Measurements from ENCODE around the gene VWA1. TPM values are rescaled to one million over a fixed set of nuclear protein-coding genes. Genes with fewer than 3 reads are reported as not detected.
"Not testable (repeated sequence)": the region's sequence is repeated elsewhere in the genome, so short reads cannot be mapped to it uniquely, and the experiment has no call there.

VWA1 gene
- total and polyA plus RNA-seq, 2 donors from 2014 or later = 103 to 116 TPM

DNA sequence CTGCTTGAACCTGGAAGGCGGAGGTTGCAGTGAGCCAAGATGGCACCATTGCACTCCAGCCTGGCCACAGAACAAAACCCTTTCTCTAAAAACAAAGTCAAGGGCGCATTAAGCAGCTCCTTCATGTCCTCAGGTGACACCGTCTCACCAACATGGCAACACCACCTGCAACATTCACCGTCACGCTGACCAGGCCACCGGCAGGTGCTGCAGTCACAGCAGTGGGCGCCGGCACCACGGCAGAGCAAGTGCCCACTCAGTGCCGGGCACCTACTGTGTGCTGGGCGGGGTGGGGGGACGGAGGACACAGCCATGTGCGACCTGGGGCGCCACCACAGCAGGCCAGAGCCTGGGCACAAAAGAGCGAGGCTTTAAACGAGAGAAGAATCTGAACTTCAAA is 48.2 kb downstream of the VWA1 start:
- no peaks in the 10 kb centered on the region for H3K9me3 ChIP-seq (ENCODE audit: control insufficient read depth in 2 of 3, insufficient read depth in 1 of 3, low read length in 3 of 3)
- DNase-seq (no peak), FAIRE-seq (no peak)
- no peak overlapping the region for H3K4me3 ChIP-seq (ENCODE audit: low read length in 3 of 3)
- no peak overlapping the region for H3K27ac ChIP-seq (ENCODE audit: low read depth in 2 of 2, low read length in 2 of 2)
- no peak overlapping the region for H3K9ac ChIP-seq (ENCODE audit: low read length in 3 of 3)
- H3K4me1 ChIP-seq (ENCODE audit: control insufficient read depth in 2 of 3, insufficient read depth in 2 of 3, low read depth in 1 of 3, low read length in 3 of 3) = no peaks in the 10 kb centered on the region
- no peaks in the 10 kb centered on the region for H3K27me3 ChIP-seq (ENCODE audit: control insufficient read depth, insufficient read depth, low read length)
- TF ChIP-seq, protein P1, sequence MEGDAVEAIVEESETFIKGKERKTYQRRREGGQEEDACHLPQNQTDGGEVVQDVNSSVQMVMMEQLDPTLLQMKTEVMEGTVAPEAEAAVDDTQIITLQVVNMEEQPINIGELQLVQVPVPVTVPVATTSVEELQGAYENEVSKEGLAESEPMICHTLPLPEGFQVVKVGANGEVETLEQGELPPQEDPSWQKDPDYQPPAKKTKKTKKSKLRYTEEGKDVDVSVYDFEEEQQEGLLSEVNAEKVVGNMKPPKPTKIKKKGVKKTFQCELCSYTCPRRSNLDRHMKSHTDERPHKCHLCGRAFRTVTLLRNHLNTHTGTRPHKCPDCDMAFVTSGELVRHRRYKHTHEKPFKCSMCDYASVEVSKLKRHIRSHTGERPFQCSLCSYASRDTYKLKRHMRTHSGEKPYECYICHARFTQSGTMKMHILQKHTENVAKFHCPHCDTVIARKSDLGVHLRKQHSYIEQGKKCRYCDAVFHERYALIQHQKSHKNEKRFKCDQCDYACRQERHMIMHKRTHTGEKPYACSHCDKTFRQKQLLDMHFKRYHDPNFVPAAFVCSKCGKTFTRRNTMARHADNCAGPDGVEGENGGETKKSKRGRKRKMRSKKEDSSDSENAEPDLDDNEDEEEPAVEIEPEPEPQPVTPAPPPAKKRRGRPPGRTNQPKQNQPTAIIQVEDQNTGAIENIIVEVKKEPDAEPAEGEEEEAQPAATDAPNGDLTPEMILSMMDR (IDR thresholded peaks at IDR 0.05; ENCODE audit: borderline replicate concordance, extremely low read depth, insufficient read depth) = no peak
- H3K36me3 ChIP-seq (ENCODE audit: control insufficient read depth in 2 of 3, insufficient read depth in 3 of 3, low read length in 3 of 3) = peaks cover 0 to 12% (median 6%) of the 10 kb centered on the region in 3 donors
- intact Hi-C loops (cut with DNase I) = no loop called here

DNA sequence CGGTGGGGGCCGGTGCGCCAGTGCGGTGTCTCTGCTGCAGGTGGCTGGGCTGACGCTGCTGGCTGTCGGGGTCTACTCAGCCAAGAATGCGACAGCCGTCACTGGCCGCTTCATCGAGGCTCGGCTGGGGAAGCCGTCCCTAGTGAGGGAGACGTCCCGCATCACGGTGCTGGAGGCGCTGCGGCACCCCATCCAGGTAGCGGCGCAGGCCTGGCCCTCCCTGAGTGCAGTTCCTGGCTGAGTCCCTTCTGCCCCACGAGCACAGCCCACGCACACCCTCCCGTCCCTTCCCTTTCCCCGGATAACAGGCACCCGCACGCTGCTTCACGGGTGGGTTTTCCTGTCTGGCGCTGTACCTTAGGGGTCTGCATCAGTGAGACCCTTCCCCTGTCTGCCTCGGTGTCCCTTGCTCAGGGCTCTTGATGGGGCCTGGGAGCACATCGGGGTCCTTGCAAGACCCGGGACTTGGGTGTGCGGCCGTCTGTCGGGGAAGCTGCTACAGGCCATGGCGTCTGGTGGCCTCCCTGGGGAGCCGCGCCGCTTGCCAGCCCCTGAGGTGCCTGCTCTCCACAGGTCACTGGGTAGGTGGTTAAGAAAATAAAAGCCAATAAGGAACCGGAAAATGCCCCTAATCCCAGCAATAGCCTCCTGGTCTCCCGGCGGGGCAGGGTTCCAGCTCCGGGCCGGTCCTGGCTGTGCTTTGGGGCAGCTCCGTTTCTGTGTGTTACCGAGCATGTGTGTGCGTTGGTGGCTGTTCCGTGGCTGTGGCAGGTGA is 49.7 kb downstream of the VWA1 start:
- H3K27me3 ChIP-seq (ENCODE audit: control insufficient read depth, insufficient read depth, low read length); H3K9me3 ChIP-seq (ENCODE audit: control insufficient read depth in 2 of 3, insufficient read depth in 1 of 3, low read length in 3 of 3); DNase-seq; H3K4me3 ChIP-seq (ENCODE audit: low read length in 3 of 3); FAIRE-seq; H3K36me3 ChIP-seq (ENCODE audit: control insufficient read depth in 2 of 3, insufficient read depth in 3 of 3, low read length in 3 of 3); H3K4me1 ChIP-seq (ENCODE audit: control insufficient read depth in 2 of 3, insufficient read depth in 2 of 3, low read depth in 1 of 3, low read length in 3 of 3); H3K27ac ChIP-seq (ENCODE audit: low read depth in 2 of 2, low read length in 2 of 2); H3K9ac ChIP-seq (ENCODE audit: low read length in 3 of 3); intact Hi-C loops (cut with DNase I): not testable (repeated sequence)

DNA sequence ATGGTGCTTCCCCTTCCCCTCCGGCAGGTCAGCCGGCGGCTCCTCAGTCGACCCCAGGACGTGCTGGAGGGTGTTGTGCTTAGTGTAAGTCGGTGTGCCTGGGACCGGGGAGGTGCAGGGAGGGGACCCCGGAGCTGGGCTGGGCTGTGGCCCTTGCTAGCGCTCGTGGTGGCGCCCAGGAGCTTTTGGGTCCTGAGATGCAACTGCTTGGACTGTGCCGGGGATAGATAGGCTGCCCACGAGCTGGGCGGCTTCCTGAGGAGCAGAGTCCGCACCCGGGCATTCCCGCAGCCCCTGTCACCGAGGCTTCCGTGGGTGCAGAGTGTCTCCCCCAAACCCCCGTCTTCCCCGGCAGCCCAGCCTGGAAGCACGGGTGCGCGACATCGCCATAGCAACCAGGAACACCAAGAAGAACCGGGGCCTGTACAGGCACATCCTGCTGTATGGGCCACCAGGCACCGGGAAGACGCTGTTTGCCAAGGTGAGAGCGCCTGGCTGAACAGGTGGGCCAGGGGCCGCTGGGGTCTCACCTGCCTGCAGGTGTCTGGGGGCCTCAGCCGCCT is 50.3 kb downstream of the VWA1 start:
- H3K27me3 ChIP-seq (ENCODE audit: control insufficient read depth, insufficient read depth, low read length); H3K4me3 ChIP-seq (ENCODE audit: low read length in 3 of 3); H3K9ac ChIP-seq (ENCODE audit: low read length in 3 of 3); DNase-seq; H3K36me3 ChIP-seq (ENCODE audit: control insufficient read depth in 2 of 3, insufficient read depth in 3 of 3, low read length in 3 of 3); H3K27ac ChIP-seq (ENCODE audit: low read depth in 2 of 2, low read length in 2 of 2); intact Hi-C loops (cut with DNase I); H3K4me1 ChIP-seq (ENCODE audit: control insufficient read depth in 2 of 3, insufficient read depth in 2 of 3, low read depth in 1 of 3, low read length in 3 of 3); H3K9me3 ChIP-seq (ENCODE audit: control insufficient read depth in 2 of 3, insufficient read depth in 1 of 3, low read length in 3 of 3); FAIRE-seq: not testable (repeated sequence)

DNA sequence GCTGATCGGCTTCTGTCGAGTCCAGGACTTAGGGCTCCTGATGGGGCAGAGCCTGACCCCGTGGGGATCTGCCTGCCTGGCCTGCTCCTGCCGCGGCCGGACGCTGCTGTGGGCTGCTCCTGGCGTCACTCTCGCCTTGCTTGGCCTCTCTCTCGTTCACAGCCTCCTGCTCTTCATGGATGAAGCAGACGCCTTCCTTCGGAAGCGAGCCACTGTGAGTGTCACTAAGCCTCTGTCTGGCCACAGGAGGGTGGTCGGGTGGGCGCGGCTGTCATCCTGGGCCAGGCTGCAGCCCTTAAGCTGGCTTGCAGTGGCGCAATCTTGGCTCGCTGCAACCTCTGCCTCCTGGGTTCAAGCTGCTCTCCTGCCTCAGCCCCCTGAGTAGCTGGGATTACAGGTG is 52.2 kb downstream of the VWA1 start:
- no peaks in the 10 kb centered on the region for H3K4me1 ChIP-seq (ENCODE audit: control insufficient read depth in 2 of 3, insufficient read depth in 2 of 3, low read depth in 1 of 3, low read length in 3 of 3)
- no peaks in the 10 kb centered on the region for H3K27me3 ChIP-seq (ENCODE audit: control insufficient read depth, insufficient read depth, low read length)
- peaks cover 0 to 8% (median 4%) of the 10 kb centered on the region in 3 donors for H3K36me3 ChIP-seq (ENCODE audit: control insufficient read depth in 2 of 3, insufficient read depth in 3 of 3, low read length in 3 of 3)
- FAIRE-seq = no peak
- H3K9ac ChIP-seq (ENCODE audit: low read length in 3 of 3) = no peak overlapping the region
- no peak overlapping the region for H3K4me3 ChIP-seq (ENCODE audit: low read length in 3 of 3)
- TF ChIP-seq, protein P1 (IDR thresholded peaks at IDR 0.05; ENCODE audit: borderline replicate concordance, extremely low read depth, insufficient read depth) = no peak
- no peak for DNase-seq
- H3K27ac ChIP-seq (ENCODE audit: low read depth in 2 of 2, low read length in 2 of 2) = no peak overlapping the region
- no peaks in the 10 kb centered on the region for H3K9me3 ChIP-seq (ENCODE audit: control insufficient read depth in 2 of 3, insufficient read depth in 1 of 3, low read length in 3 of 3)
- intact Hi-C loops (cut with DNase I) = no loop called here

Measured in kidney (tissue), 14 donors.